Lung (tissue), 12 donors: Measurements from ENCODE around the gene FRMD4A. TPM values are rescaled to one million over a fixed set of nuclear protein-coding genes. Genes with fewer than 3 reads are reported as not detected.
A peak's percentile ranks its signal among the peaks of the same experiment; 100 is the strongest.

Source experiments
- ATAC-seq: fragments of 200-7000 bp; cut with Tn5 transposase; one replicate; pipeline ENCODE4 v1.9.1; 2020; ENCODE audit warnings: moderate number of reproducible peaks; ENCODE audit not compliant: insufficient read depth, low FRiP score
- DNase-seq, 3 donors: peaks; one replicate each; pipeline ENCODE4 v3.0.0-alpha.2; 2013 to 2017
- H3K27ac ChIP-seq, 2 donors: one replicate each; pipeline ENCODE4 v1.5.1; 2013; ENCODE audit warnings: mild to moderate bottlenecking in 2 of 2, moderate library complexity in 2 of 2, control low read depth in 1 of 2, inconsistent platforms in 1 of 2, low read depth in 1 of 2, low read length in 1 of 2
- H3K27me3 ChIP-seq, 3 donors: one replicate each; pipeline ENCODE4 v1.5.1; 2013; ENCODE audit warnings: low read length in 2 of 3; ENCODE audit not compliant: control insufficient read depth in 3 of 3, insufficient read depth in 3 of 3
- H3K36me3 ChIP-seq, 4 donors: one replicate each; pipeline ENCODE4 v1.5.1; 2013; ENCODE audit warnings: low read length in 4 of 4, mild to moderate bottlenecking in 1 of 4, moderate library complexity in 1 of 4; ENCODE audit not compliant: control insufficient read depth in 4 of 4, insufficient read depth in 4 of 4
- H3K4me1 ChIP-seq, 5 donors: one replicate each; pipeline ENCODE4 v1.5.1; 2013; ENCODE audit warnings: low read length in 5 of 5, mild to moderate bottlenecking in 2 of 5, moderate library complexity in 1 of 5; ENCODE audit not compliant: control insufficient read depth in 5 of 5, insufficient read depth in 5 of 5
- H3K4me3 ChIP-seq: one replicate; pipeline ENCODE4 v1.5.1; 2013; ENCODE audit warnings: mild to moderate bottlenecking, control low read depth, moderate library complexity
- H3K9ac ChIP-seq, 2 donors: one replicate each; pipeline ENCODE4 v1.5.1; 2013; ENCODE audit warnings: low read length in 2 of 2, control low read depth in 1 of 2; ENCODE audit not compliant: insufficient read depth in 1 of 2
- H3K9me3 ChIP-seq, 4 donors: one replicate each; pipeline ENCODE4 v1.5.1; 2013; ENCODE audit warnings: low read length in 3 of 4, mild to moderate bottlenecking in 1 of 4, moderate library complexity in 1 of 4; ENCODE audit not compliant: control insufficient read depth in 4 of 4, insufficient read depth in 3 of 4
- WGBS, 2 donors: extraction: QIAGEN DNeasy Blood & Tissue Kit; methylation state at CpG; one replicate each; pipeline ENCODE4 v1.1.7; 2013; 5-methylcytosine and 5-hydroxymethylcytosine counted together
- polyA plus RNA-seq, 2 donors: library from polyadenylated mRNA; stranded (reverse); fragments of 200-250 nt; gene quantifications; one replicate each; pipeline ENCODE4 v1.2.1, GENCODE V29; 2013
- total RNA-seq, 2 donors: library from RNA; depleted of rRNA in 1 of 2; stranded (reverse); fragments of >200 nt in 1 of 2; gene quantifications; one replicate each; pipeline ENCODE4 v1.2.1, GENCODE V29; 2014 to 2021
- TF ChIP-seq, protein P1 (sequence below): IDR thresholded peaks from 2 replicates; pipeline ENCODE4 v1.5.1; 2012; ENCODE audit warnings: mild to moderate bottlenecking; ENCODE audit errors: control extremely low read depth, extremely low read depth
- donor health status: control.
- donor health status: control.
- donor health status: Bipolar disorder and iron deficiency.
- donor health status: healthy.
- donor health status: DM: yes; HTN: yes; CAD: no.

Gene FRMD4A
- total and polyA plus RNA-seq, 4 donors, result 12.0 to 64.5 (median 29.3) TPM

DNA sequence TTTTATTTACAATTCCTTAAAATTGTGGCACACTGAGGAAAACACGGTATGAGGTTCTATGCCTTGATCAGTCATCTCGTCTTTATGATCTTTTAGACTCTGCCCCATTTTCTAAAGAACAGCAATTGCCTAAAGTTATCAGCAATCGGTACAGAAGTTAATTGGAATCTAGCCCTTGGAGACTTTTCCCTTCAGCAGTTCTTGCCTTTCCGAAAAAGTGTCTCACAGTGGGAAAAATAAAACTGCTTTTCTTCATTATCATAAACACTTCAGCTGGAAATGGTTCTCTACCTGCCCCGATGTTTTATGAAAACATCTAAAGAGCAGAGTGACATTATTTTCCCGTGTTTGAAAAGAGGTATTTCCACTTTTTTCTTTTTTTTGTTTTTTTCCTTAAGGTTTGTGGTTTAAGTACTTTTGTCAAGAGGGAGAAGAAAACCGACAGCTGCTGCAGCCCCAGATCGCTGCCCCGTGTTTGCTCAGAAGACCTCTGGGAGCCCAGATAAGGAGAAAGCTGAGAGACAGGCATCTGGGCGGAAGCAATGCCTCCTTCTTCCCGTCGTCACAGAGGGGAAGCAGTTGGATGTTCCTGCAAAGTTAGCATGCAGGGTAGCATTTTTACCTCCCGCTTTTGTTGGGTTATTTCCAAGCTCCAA, 149.7 kb downstream of the FRMD4A start:
- WGBS, 2 donors, result 26 to 31% methylated on average over 13 of the region's 13 CpGs
- no peaks in the 10 kb centered on the region for H3K36me3 ChIP-seq

DNA sequence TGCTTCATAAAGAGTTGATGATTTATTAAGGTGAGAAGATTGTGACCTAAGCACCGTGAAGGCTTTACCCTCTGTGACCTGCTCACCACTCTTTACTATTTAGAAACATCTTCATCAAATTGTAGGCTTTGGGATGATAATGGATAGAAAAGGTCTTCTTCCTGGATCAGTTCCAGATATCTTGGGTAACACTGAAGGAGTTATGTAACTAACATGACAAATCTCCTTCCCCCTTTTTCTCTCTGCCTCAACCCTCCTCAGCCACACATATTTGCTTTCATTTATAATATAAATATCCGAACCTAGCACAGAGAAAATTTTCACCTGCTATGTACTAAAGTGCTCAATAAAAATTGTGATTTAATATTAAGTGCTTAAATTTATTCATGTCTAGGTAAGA, 151.5 kb downstream of the FRMD4A start:
- no peak overlapping the region for H3K9ac ChIP-seq
- H3K4me3 ChIP-seq, result no peak overlapping the region
- no peaks in the 10 kb centered on the region for H3K36me3 ChIP-seq
- ATAC-seq (no peak), DNase-seq (no peak)
- no peak overlapping the region for H3K27ac ChIP-seq
- TF ChIP-seq, protein P1, sequence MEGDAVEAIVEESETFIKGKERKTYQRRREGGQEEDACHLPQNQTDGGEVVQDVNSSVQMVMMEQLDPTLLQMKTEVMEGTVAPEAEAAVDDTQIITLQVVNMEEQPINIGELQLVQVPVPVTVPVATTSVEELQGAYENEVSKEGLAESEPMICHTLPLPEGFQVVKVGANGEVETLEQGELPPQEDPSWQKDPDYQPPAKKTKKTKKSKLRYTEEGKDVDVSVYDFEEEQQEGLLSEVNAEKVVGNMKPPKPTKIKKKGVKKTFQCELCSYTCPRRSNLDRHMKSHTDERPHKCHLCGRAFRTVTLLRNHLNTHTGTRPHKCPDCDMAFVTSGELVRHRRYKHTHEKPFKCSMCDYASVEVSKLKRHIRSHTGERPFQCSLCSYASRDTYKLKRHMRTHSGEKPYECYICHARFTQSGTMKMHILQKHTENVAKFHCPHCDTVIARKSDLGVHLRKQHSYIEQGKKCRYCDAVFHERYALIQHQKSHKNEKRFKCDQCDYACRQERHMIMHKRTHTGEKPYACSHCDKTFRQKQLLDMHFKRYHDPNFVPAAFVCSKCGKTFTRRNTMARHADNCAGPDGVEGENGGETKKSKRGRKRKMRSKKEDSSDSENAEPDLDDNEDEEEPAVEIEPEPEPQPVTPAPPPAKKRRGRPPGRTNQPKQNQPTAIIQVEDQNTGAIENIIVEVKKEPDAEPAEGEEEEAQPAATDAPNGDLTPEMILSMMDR, result no peak
- peaks cover 8 to 33% (median 10%) of the 10 kb centered on the region in 3 donors for H3K27me3 ChIP-seq
- H3K9me3 ChIP-seq, result no peaks in the 10 kb centered on the region
- H3K4me1 ChIP-seq, result peaks cover 0 to 2% (median 0%) of the 10 kb centered on the region in 5 donors
- 39 to 55% methylated on average over 2 of the region's 2 CpGs for WGBS, 2 donors

More for the DNA sequence above, 149.7 kb downstream of the FRMD4A start:
- Histone ChIP-seq H3K4me1 (no peaks in the 10 kb centered on the region), H3K27me3 (peaks cover 6 to 24% (median 9%) of the 10 kb centered on the region in 3 donors), H3K4me3 (no peak overlapping the region), H3K9ac (no peak overlapping the region), H3K9me3 (no peaks in the 10 kb centered on the region), H3K27ac (no peak overlapping the region)
- no peak for ATAC-seq
- DNase-seq, result no peak
- TF ChIP-seq, protein P1, result no peak

DNA sequence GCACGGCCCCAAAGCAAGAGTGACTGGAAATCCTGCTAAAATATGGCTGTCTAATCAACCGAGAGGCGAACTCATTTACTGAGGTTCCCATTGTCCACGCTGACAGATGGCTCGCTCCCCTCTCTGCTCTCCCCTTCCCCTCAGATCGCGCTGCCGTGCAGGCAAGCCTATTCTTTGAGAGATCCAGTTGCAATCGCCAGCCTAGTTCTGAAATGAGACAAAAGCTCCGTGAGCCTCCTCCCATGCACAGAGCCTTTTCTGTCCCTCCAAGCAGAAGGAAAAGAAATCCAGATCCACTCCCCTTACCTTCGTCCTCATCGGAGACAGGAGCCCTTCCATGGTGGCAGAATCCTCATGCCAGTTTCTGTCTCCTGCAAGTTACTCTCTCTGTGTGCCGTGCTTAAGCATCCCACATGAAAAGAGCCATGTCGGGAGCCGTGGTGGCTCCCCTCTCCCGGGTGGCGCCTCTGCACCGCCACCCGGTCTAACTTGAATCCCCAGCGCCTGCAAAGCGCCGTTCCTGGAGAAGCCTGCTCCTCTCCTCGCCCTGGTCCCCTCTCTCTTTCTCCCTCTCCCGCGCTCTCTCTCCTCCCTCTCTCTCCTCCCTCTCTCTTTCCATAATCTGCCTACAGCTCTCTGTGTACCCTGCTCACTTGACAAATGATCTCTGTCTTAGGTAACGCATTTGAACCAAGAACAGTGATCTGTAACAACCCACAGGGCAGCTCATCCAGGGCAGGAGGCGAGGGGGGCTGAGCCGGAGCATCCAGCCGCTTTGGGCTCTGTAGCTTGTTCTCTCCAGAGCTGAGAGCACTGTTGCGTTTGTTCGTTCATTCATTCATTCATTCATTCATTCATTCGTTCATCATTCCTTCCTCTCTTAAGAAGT, 156.8 kb downstream of the FRMD4A start:
- Histone ChIP-seq H3K4me3 (no peak overlapping the region), H3K36me3 (no peaks in the 10 kb centered on the region), H3K27me3 (peaks cover 3 to 48% (median 13%) of the 10 kb centered on the region in 3 donors), H3K27ac (no peak overlapping the region), H3K9me3 (no peaks in the 10 kb centered on the region), H3K4me1 (peaks cover 0 to 17% (median 0%) of the 10 kb centered on the region in 5 donors), H3K9ac (peak overlapping the region; percentile 39 to 76)
- WGBS, 2 donors, result 3 to 6% methylated on average over 32 of the region's 32 CpGs
- TF ChIP-seq, protein P1, result no peak
- DNase-seq, result peak; percentile 38 to 72 (median 66)
- no peak for ATAC-seq
